DOHH2 (cell line): ENCODE data around the gene PON1.

ENCODE experiments used
- H3F3A ChIP-seq: fragments of 200-600 bp; sonication (generic), shearing (Covaris generic); 2 replicates; pipeline ENCODE4 v1.6.0; 2016; ENCODE audit warnings: antibody characterized with exemption, mild to moderate bottlenecking; ENCODE audit not compliant: control insufficient read depth, insufficient read depth
- H3K27ac ChIP-seq: fragments of 200-600 bp; sonication (generic); 2 replicates; pipeline ENCODE4 v1.5.1; 2014; ENCODE audit warnings: low read depth, mild to moderate bottlenecking, low read length, moderate library complexity
- H3K27me3 ChIP-seq: fragments of 200-600 bp; sonication (generic); 2 replicates; pipeline ENCODE4 v1.6.1; 2014; ENCODE audit warnings: mild to moderate bottlenecking, low read length, mixed read lengths; ENCODE audit not compliant: control insufficient read depth
- H3K36me3 ChIP-seq: fragments of 200-600 bp; sonication (generic); 2 replicates; pipeline ENCODE4 v1.6.1; 2014; ENCODE audit warnings: mild to moderate bottlenecking, low read length, moderate library complexity, mixed read lengths; ENCODE audit not compliant: control insufficient read depth
- H3K4me1 ChIP-seq: fragments of 200-600 bp; sonication (generic); 2 replicates; pipeline ENCODE4 v1.6.1; 2014; ENCODE audit warnings: mild to moderate bottlenecking, low read length, mixed read lengths; ENCODE audit not compliant: control insufficient read depth
- H3K4me2 ChIP-seq: fragments of 200-600 bp; sonication (generic); 2 replicates; pipeline ENCODE4 v1.6.0; 2014; ENCODE audit warnings: mild to moderate bottlenecking, low read length, moderate library complexity
- H3K4me3 ChIP-seq: fragments of 200-600 bp; sonication (generic); 2 replicates; pipeline ENCODE4 v1.5.1; 2014; ENCODE audit warnings: mild to moderate bottlenecking, low read length, mixed read lengths
- H3K79me2 ChIP-seq: fragments of 200-600 bp; sonication (generic); 2 replicates; pipeline ENCODE4 v1.6.1; 2014; ENCODE audit warnings: mild to moderate bottlenecking, low read length, mixed read lengths; ENCODE audit not compliant: control insufficient read depth
- H3K9me2 ChIP-seq: fragments of 200-600 bp; sonication (generic); replicated peaks from 2 replicates; pipeline ENCODE4 v1.6.1; 2014; ENCODE audit warnings: mild to moderate bottlenecking, low read length, mixed read lengths; ENCODE audit not compliant: control insufficient read depth
- H3K9me3 ChIP-seq: fragments of 200-600 bp; sonication (generic); 2 replicates; pipeline ENCODE4 v1.6.1; 2014; ENCODE audit warnings: antibody characterized with exemption, low read length, mixed read lengths; ENCODE audit not compliant: control insufficient read depth, insufficient read depth
- H4K20me1 ChIP-seq: fragments of 200-600 bp; sonication (generic); 2 replicates; pipeline ENCODE4 v1.6.0; 2014; ENCODE audit warnings: low read depth, mild to moderate bottlenecking, antibody characterized with exemption, low read length, moderate library complexity; ENCODE audit not compliant: control insufficient read depth, insufficient read depth
- CTCF ChIP-seq: fragments of 200-600 bp; sonication (generic); IDR thresholded peaks from one replicate; pipeline ENCODE4 v1.5.1; 2014; ENCODE audit warnings: antibody characterized with exemption, mild to moderate bottlenecking, low read depth, low read length; ENCODE audit not compliant: poor library complexity, severe bottlenecking
- EZH2phosphoT487 ChIP-seq: fragments of 200-600 bp; sonication (generic); IDR thresholded peaks from 2 replicates; pipeline ENCODE4 v1.6.1; 2017; ENCODE audit warnings: borderline replicate concordance, mild to moderate bottlenecking, antibody characterized with exemption, low read length, moderate library complexity, mixed read lengths

PON1 gene

DNA sequence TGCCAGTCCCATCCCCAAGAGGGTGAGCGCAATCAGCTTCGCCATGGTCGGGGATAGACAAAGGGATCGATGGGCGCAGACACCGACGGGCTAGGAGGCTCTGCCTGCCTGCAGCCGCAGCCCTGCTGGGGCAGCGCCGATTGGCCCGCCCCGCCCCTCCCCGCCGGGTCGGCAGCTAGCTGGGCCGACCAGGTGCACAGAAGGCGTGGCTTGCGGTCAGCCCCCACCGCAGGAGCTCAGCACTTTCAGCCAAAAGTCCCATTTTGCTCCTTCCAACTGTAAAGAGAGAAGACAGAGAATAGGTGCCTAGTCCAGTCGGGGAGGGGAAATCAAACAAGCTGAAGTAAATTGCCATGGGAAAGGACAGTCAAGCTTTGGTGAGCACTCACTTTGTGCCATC is at the start of gene PON1:
Gene PON1 (minus strand): TSS at position 102 of the 400 bp plus-strand sequence. CDS start 57 bp downstream, at position 45.
- no peaks in the 10 kb centered on the region for H4K20me1 ChIP-seq
- no peak for TF ChIP-seq CTCF
- TF ChIP-seq EZH2phosphoT487: no peak
- H3K4me3 ChIP-seq: no peak within 1 kb of the TSS
- no peaks in the 10 kb centered on the region for H3K4me1 ChIP-seq
- no peaks in the 10 kb centered on the region for H3K36me3 ChIP-seq
- no peaks in the 10 kb centered on the region for H3K27me3 ChIP-seq
- no peak within 1 kb of the TSS for H3K4me2 ChIP-seq
- H3K79me2 ChIP-seq: no peaks in the 10 kb centered on the region
- H3F3A ChIP-seq: no peaks in the 10 kb centered on the region
- peaks cover 3% of the 10 kb centered on the region; the same call in 1 of the 2 replicates for H3K9me3 ChIP-seq
- no peak within 1 kb of the TSS for H3K27ac ChIP-seq
- no peaks in the 10 kb centered on the region for H3K9me2 ChIP-seq

DNA sequence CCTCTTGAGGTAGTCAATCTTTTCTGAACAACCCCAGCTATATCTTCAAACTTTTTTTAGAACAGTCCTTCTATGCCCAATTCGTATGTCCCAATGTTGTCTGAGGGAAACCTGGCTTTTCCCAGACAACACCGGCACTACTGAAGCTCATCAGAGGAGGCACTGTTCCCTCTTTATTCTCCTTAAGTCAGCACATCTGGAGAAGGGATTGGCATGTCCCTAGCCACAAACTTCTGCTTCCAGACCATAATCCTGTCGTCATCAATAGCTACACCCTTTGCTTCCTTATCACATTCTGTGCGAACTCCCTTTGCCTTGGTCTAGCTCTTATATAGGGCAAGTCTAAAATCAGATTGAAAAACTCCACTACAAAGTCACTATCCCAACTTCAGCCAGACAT is 49.0 kb upstream of the PON1 start:
- Histone ChIP-seq H3K36me3 (no peaks in the 10 kb centered on the region), H3K4me1 (no peaks in the 10 kb centered on the region), H3K9me2 (no peaks in the 10 kb centered on the region), H3F3A (no peaks in the 10 kb centered on the region), H3K9me3 (no peaks in the 10 kb centered on the region; the same call in 1 of the 2 replicates), H4K20me1 (no peaks in the 10 kb centered on the region), H3K79me2 (no peaks in the 10 kb centered on the region), H3K27ac (no peak overlapping the region), H3K4me3 (no peak overlapping the region), H3K27me3 (no peaks in the 10 kb centered on the region), H3K4me2 (no peak overlapping the region)
- TF ChIP-seq CTCF: no peak
- TF ChIP-seq EZH2phosphoT487: no peak

DNA sequence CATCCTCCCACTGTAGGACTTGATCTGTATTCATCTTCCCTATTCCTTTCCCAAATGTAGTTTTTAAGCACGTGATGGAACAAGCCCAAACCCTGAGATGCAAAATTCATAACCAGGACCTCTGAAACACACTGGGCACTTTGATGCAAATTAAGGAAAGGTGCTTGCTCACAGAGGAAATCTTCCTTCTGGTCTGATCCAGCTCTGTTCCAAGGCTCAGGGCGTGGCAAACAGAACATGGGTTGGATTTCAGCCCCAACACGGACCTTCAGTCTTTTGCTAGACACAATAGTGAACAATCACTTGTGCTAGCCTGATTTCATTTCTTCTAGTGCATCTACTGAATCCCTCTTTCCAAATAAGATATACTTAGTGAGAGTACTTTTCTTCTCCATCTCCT is 43.9 kb upstream of the PON1 start:
- no peaks in the 10 kb centered on the region for H3K79me2 ChIP-seq
- H4K20me1 ChIP-seq: no peaks in the 10 kb centered on the region
- H3K4me3 ChIP-seq: no peak overlapping the region
- H3K27me3 ChIP-seq: no peaks in the 10 kb centered on the region
- no peaks in the 10 kb centered on the region for H3K36me3 ChIP-seq
- H3K4me1 ChIP-seq: no peaks in the 10 kb centered on the region
- H3K4me2 ChIP-seq: no peak overlapping the region
- no peaks in the 10 kb centered on the region for H3K9me3 ChIP-seq
- no peak overlapping the region for H3K27ac ChIP-seq
- no peaks in the 10 kb centered on the region for H3F3A ChIP-seq
- TF ChIP-seq CTCF: no peak
- no peak for TF ChIP-seq EZH2phosphoT487
- H3K9me2 ChIP-seq: no peaks in the 10 kb centered on the region

GRCh38 chr7:95367606-95368005 is 43.3 kb upstream of the PON1 start:
- Histone ChIP-seq H3K36me3 (no peaks in the 10 kb centered on the region), H3K9me2 (no peaks in the 10 kb centered on the region), H3F3A (no peaks in the 10 kb centered on the region), H3K4me1 (no peaks in the 10 kb centered on the region), H3K27me3 (no peaks in the 10 kb centered on the region), H3K4me3 (no peak overlapping the region), H3K4me2 (no peak overlapping the region), H4K20me1 (no peaks in the 10 kb centered on the region), H3K79me2 (no peaks in the 10 kb centered on the region), H3K9me3 (no peaks in the 10 kb centered on the region), H3K27ac (no peak overlapping the region)
- no peak for TF ChIP-seq EZH2phosphoT487
- TF ChIP-seq CTCF: no peak
